ENCODE measurements around the gene DHRS4L2.
"Not testable (repeated sequence)": the region's sequence is repeated elsewhere in the genome, so short reads cannot be mapped to it uniquely, and the experiment has no call there.

DHRS4L2 gene

DNA sequence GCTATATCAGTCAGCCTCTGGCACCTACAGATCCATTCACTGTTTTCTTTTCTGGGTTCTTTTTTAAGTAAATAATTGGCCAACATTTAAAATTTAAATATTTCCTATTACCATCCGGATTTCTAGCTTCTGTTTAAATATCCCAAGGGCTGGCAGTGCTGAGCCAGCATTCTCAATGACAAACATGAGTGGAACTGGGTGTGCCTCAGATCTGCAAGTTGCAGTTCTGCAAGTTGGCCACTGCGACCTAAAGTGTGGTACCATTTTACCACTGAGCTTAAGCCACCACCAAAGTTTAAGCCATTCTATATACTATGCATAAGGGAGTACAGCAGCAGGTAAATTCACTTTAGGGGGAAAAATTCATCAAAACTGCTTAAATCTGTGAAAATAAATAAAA is 31.2 kb downstream of the DHRS4L2 start:
- DNase-seq (ENCODE audit: low read depth), result peak; percentile 6

DNA sequence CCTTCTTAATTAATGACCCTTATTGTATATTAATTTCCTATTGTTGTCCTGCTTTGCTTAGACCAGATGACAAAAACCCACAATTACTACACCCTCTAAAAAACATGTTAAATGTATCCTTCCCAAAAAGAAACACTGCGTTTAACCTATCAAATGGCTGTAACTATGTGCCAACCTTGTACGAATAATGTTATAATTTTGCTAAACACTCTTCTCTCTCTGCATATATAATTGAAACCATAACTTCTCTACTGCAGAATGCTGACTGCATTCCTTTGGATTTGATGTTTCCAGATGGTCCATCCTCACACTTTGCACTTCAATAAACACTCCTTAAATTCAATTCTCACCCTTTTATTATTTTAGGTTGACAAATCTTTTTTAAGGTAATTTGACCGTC is 31.8 kb downstream of the DHRS4L2 start:
- not testable (repeated sequence) for DNase-seq (ENCODE audit: low read depth)

DNA sequence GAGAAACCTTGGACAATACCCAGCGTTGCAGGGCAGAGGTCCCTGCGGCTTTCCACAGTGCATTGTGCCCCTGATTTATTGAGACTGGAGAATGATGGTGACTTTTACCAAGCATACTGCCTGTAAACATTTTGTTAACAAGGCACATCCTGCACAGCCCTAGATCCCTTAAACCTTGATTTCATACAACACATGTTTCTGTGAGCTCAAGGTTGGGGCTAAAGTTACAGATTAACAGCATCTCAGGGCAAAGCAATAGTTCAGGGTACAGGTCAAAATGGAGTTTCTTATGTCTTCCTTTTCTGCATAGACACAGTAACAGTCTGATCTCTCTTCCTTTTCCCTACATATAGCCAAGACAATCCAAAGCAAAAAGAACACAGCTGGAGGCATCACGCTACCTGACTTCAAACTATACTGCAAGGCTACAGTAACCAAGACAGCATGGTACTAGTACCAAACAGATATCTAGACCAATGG is 36.2 kb downstream of the DHRS4L2 start:
- not testable (repeated sequence) for DNase-seq (ENCODE audit: low read depth)

DNA sequence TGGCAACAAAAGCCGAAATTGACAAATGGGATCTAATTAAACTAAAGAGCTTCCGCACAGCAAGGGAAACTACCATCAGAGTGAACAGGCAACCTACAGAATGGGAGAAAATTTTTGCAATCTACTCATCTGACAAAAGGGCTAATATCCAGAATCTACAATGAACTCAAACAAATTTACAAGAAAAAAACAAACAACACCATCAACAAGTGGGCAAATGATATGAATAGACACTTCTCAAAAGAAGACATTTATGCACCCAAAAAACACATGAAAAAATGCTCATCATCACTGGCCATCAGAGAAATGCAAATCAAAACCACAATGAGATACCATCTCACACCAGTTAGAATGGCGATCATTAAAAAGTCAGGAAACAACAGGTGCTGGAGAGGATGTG is 41.0 kb downstream of the DHRS4L2 start:
- not testable (repeated sequence) for DNase-seq (ENCODE audit: low read depth)

DNA sequence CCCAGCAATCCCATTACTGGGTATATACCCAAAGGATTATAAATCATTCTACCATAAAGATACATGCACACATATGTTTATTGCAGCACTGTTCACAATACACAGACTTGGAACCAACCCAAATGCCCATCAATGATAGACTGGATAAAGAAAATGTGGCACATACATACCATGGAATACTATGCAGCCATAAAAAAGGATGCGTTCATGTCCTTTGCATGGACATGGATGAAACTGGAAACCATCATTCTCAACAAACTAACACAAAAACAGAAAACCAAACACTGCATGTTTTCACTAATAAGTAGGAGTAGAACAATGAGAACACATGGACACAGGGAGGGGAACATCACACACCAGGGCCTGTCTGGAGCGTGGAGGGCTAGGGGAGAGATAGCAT is 42.6 kb downstream of the DHRS4L2 start:
- DNase-seq (ENCODE audit: low read depth), result not testable (repeated sequence)

DNA sequence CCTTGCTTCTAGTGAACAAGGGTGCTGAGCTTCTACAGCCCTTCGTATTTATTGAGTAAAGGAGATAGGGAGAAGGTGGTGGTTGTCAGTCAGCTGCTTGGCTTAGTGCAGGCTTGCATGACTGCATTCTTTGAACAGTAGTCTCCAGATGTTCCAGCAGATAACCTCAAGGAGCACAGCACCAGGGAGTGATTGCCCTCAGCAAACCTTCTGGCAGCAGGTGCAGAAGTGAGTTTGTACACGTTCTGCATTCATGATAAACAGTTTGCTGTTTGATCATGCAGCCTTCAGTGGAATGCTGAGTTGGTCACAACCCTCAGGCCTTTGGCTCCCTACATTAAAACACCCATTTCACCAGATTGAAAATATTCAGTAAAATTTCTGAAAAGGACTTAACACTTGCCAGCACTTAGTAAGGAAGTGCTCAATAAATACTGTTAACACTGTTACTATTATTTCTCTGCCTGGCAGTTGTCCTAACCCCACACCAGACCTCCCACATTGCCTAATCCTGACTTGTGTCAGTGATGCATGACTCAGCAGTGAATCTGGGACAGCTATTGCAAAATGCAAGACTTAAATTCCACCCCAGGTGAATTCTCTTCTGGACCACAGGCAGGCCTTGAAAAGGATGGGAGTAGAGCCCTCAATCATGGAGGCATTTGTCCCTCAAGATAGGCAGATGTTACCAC is 44.1 kb downstream of the DHRS4L2 start:
- DNase-seq (ENCODE audit: low read depth), result peak; percentile 48

DNA sequence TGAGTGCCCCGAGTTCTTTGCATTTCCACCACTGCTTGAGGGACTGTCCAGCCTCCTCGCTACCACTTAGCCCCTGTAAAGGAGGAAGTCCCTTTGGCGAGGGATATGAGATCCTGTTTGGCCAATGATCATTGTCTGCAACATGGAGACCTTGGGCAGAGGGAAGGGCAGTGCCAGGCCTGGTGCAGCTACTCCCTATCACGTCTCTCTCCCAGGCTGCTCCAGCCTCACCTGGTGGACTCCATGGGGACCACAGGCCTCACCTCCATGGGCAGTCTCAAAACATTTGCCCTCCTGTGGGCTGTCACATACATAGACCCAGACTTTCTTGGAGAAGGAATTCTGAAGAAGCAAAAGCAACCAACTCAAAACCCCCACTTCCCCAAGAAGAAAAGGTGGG is 47.0 kb downstream of the DHRS4L2 start:
- not testable (repeated sequence) for DNase-seq (ENCODE audit: low read depth)

DNA sequence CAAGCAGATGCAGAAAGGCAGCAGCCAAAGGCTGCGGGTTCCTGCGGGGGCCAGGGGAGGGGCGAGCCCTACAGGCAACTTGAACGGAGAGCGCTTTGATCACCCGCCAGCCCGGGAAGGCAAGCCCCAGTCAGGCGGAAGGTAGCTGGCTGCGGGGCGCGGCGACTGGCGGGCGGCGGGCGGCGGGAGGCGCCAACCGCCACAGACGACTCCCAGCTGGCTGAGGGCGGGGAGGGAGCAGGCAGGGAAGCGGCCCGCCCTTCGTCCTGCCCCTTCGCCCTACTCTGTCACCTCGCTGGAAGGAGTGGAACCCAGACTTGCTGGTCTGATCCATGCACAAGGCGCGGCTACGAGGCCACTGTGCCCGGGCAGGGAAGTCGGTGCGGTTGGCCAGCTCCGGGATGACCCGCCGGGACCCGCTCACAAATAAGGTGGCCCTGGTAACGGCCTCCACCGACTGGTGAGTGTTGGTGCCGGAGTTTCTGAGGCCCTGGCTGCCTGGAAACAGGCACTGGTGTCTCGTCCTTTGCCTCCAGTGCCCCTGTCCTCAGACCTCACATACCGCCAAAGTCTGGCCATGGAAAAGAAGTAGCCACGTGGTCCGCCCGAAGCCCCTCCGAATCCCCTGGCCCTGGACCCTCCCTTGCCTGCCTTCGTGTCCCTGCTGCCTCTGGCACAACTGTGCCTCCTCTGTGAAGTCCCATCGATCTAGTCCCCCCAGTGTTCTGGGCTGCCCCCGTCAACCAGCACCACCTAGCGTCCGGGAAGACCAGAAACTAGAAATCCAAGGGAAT is 47.6 kb downstream of the DHRS4L2 start:
- peak; percentile 69 for DNase-seq (ENCODE audit: low read depth)

DNA sequence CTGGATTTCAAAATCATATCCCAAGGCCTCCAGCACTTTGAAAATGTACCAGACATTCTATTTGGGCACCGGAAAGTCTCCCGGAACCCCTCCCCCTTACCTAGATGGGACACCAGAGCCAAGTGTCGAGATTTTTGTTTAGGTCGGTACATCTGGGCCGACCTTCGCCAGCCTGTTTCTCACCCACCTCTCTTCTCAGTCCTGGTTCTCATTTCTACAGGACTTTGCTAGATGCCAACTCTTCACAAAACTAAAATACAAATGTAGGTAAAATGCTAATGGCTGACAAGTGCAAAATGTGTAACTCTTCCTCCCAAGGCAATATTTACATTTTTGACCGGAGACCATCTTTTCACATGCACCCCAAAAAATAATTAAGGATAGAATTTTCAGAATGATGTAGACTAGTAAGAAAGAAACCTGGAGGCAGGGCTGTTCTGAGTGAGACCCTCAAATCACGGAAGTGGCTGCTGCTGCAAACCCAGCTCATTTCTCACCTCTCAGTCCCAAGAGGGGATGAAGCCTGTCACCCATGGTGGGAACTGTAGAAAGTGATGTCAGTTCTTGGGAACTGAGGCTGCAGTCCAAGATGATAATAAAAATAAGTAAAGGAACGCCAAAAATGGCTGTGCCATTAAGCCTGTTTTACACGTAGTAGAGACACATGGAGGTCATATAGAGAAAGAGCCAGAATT is 48.4 kb downstream of the DHRS4L2 start:
- not testable (repeated sequence) for DNase-seq (ENCODE audit: low read depth)

DNA sequence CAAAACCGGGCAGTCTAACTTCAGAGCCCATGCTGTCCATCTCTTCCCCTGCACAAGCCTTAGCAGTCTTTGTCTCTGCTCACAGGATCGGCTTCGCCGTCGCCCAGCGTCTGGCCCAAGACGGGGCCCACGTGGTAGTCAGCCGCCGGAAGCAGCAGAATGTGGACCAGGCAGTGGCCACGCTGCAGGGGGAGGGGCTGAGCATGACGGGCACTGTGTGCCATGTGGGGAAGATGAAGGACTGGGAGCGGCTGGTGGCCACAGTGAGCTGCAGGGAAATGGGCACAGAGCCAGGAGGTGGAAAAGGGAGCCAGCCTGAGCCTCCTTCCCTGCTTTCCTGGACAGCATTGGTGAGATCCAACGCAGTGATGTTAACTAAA is 48.9 kb downstream of the DHRS4L2 start:
- no peak for DNase-seq (ENCODE audit: low read depth)

DNA sequence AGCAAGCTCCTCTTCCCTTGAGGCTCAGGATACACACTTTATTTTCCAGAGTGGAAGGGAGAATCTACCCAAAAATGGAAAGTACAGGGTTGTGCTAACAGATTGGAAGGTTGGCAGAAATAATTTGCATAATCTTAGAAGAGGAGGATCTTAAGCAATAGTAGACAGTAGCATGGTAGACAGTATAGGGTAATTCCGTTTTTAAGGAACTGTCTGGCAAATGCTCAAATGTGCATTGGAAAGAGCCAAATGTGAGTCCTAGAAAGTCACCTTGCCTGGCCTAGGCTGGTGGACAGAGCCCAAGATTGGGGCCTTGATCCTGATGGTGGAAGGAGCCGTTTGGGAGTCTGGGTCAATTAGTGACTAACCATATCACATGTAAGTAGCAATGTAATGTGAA is 50.0 kb downstream of the DHRS4L2 start:
- DNase-seq (ENCODE audit: low read depth), result no peak

DNA sequence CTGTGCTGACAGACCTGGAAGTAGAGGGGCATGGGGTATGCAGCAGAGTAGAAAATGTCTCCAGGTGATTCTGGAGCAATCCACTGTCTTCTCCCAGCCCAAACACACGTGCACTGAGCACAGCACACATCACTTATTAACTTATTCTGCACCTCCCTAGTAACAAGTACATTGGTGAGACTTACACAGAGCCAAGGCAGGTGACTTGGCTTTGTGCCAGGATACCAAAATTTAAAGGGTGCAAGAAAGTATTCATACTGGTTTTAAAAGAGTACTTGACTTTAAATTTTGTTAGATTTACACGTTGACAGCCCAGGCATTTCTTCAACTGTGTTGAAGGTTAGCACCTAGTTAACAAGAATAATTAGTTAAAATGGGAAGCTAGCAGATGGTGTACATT is 52.0 kb downstream of the DHRS4L2 start:
- no peak for DNase-seq (ENCODE audit: low read depth)

DNA sequence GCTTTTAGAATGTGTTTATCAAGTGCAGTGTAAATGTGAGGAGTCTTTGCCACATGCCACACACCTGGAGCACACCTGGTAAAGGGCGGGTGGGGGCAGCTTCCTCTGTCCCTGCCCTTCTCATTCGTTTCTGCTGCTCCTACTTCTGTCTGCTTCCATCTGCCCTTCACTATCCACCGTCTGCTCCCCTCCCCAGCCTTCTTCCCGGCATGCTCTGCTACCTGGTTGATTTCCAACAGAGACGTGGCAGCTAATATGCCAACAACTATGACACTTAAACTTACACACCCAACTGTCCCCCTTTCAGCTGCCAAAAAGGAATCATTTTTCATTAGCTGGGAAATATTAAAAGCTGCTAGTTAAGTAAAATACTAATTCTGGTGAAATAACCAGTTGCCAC is 54.0 kb downstream of the DHRS4L2 start:
- DNase-seq (ENCODE audit: low read depth), result no peak

DNA sequence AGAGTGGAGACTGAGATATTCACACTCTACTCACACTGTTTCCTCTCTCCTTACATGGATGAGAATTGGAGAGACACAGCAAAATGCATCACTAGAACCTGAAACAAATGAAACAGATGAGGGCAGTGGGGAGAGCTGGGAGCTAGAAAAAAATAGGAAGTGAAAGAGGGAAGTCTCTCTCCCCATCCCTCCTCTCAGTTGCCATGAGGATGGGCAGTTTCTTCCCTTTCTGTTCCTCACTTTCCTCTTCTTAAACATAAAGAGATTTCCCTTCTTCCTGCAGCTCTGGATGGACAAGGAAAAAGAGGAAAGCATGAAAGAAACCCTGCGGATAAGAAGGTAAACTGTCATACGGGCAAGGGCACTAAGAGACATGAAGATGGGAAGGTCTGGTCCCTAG is 60.3 kb downstream of the DHRS4L2 start:
- not testable (repeated sequence) for DNase-seq (ENCODE audit: low read depth)

DNA sequence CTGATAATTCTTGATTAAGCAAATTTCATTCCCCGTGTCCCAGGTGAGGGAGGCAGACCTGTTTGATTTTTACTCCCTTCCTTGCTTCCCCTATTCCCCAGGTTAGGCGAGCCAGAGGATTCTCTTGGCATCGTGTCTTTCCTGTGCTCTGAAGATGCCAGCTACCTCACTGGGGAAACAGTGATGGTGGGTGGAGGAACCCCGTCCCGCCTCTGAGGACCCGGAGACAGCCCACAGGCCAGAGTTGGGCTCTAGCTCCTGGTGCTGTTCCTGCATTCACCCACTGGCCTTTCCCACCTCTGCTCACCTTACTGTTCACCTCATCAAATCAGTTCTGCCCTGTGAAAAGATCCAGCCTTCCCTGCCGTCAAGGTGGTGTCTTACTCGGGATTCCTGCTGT is 62.0 kb downstream of the DHRS4L2 start:
- not testable (repeated sequence) for DNase-seq (ENCODE audit: low read depth)

DNA sequence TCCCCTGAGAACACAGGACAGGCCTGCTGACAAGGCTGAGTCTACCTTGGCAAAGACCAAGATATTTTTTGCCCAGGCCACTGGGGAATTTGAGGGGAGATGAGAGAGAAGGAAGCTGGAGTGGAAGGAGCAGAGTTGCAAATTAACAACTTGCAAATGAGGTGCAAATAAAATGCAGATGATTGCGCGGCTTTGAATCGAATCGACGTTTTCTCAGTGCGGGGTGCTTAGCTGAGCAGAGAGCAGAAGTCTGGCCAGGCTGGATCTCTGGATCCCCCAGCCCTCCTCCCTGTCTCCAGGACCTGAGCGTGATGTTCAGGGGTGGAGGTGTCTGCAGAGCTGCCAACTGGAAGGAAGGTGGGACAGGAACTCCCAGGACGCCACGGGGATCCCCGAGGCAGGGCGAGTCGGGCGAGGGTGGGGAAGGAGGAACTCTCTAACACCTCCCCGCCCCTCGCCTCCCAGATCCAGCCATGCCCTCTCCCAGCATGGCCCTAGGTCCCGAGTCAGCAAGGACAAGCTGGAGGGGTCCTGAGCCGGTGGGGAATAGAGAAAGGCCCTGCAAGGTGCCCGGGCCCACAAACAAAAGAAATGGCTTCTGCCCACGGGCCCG is 62.6 kb downstream of the DHRS4L2 start:
- no peak for DNase-seq (ENCODE audit: low read depth)

DNA sequence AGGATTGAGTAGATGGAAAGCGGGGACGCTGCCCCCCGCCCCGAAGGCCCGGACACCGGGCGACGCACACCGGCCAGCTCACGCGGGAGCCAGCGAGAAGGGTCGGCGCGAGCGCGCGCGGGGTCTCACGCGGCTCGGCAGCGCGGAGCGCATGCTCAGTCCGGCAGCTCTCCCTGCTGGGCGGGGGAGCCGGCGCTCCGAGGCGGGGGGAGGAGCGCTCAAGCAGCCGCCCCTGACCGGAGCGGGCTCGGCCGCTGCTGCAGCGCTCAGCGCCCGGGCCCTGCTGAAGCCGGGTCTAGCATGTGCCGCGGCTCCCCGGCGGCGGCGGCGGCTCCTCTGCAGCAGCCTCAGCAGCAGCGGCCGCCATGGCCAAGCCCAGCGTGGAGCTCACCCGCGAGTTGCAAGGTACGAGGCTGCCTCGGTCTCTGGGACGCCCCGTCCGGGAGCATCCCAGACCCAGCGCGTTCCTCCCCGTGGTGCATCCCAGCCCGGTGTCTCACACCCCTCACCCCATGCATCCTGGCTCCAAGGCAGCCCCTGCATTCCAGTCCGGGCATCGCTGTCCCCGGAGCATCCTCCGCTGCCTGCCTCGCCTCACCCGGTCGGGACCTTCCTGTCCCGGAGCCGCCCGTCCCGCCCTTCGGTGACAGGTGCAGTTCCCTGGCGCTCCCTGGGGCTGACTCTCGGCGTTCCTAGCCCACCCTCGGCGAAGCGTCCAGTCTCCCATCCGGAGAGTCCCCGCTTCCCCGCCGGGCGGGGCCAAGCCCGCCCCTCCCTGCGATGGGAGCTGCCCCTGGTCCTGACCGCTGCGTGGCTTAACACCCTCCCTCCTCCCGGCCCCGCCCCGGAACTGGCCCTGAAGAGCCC is 63.3 kb downstream of the DHRS4L2 start, which contains the start of gene CARMIL3:
TSS of gene CARMIL3 (plus strand) at position 221 of the 867 bp plus-strand sequence. CDS start at position 366, 145 bp downstream.
- peak; percentile 52 for DNase-seq (ENCODE audit: low read depth)

DNA sequence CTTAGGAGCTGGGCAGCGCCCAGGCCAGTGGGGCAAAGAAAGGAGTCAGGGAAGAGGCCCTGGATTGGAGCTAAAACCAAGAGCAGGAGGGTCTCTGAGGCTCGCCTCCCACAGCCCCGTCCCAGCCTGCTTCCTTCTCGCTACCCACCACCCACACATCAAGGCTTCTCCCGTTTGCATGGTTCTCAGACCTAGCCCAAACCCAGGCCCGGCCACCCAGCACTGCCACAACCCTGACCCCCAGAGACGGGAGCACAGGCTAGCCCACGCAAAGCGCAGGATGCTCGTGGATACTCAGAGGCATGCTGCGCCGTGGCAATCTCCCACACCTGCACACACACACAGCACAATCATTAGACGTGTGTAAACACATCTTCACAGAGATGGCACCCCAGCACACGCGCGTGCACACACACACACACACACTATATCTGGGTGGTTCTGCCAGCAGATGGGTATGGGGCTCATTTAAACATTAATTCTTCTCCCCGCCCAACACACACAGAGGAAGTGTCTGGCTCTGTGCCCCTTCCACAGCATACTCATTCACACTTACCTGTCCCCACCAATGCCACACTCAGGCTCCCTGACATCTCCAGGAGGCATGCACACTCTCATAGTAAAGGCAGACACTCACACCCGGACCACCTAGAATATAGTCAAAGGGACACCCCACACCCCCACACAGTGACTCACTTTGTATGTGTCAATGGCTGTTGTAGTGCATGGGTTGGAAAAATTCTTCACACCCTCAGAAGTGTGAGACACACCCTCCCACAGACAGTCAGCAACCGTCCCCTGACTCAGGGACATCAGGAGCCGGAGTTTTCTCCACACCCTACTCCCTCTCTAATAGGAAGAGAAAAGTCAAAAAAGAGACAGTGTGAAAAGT is 64.2 kb downstream of the DHRS4L2 start:
- DNase-seq (ENCODE audit: low read depth), result no peak

DNA sequence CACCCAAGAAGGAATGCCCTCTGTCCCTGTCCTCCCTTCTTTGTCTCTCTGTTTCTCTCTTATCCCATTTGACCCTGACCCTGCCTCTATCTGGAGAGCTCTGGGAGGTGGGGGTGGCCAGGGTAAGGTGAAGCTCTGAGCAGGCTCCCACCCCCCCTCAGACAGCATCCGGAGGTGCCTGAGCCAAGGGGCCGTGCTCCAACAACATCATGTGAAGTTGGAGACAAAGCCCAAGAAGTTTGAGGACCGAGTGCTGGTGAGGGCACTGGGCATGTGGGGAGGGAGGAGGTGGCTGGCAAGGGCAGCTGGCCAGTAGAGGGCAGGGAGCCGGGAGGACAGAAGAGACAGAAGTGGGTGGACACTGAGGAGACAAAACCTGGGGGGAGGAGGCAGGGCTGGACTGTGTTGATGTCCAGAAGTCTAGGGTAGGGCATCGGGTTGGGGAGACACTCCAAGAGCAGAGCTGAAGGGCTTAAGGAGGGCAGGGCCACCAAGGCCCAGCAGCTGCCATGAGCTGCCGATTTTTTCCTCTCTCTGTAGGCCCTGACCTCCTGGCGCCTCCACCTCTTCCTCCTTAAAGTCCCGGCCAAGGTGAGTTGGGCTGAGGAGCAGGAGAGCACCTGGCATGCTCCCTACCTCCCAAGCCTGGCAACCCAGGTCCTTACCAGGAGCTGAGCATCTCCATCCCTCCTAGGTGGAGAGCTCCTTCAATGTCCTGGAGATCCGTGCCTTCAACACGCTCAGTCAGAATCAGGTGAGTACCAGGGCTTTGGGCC is 65.0 kb downstream of the DHRS4L2 start:
- no peak for DNase-seq (ENCODE audit: low read depth)

DNA sequence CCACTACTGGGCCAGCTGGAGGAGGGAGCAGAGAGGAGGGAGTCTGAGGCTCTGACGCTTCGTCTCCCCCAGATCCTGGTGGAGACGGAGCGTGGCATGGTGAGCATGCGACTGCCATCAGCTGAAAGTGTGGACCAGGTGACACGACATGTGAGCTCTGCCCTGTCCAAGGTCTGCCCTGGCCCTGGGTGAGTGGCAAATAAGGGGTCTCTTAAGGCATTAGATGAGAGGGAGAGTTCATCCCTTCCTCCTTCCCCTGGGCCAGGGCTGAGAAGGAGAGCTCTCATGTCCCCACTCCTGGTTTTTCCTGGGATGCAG is 65.6 kb downstream of the DHRS4L2 start:
- DNase-seq (ENCODE audit: low read depth), result no peak
